ENCODE measurements around the gene UXS1. TPM values are rescaled to one million over a fixed set of nuclear protein-coding genes. Genes with fewer than 3 reads are reported as not detected.
"Not testable (repeated sequence)": the region's sequence is repeated elsewhere in the genome, so short reads cannot be mapped to it uniquely, and the experiment has no call there.

The UXS1 gene
- total RNA-seq (2022): 31.2 and 37.6 TPM in 2 replicates
- percentile 73 among the genes with signal in this experiment for Bru-seq, nascent RNA
- BruChase-seq, experiment 1, labeled RNA remaining after a 6-hour chase: percentile 62 among the genes with signal in this experiment
- percentile 65 among the genes with signal in this experiment for BruChase-seq, experiment 2, labeled RNA remaining after a 2-hour chase
- long read RNA-seq, transcript UXS1-201 (15 exons, 2,099 nt): minor isoform, 19 of 74 reads
- long read RNA-seq, transcript UXS1-203 (15 exons, 1,839 nt): major isoform, 43 of 74 reads
- long read RNA-seq, partial matches to known transcripts: 2 of 74 reads
- long read RNA-seq, other reads (novel, unspliced or antisense): 9 of 74 reads

GRCh38 chr2:106193977-106194778 lies at the start of gene UXS1:
UXS1 (minus strand) TSS chr2:106194301; CDS start chr2:106194241, 60 bp downstream.
- no peaks in the 10 kb centered on the region for H3K9me3 Mint-ChIP-seq (ENCODE audit: unreplicated experiment)
- CTCF ChIA-PET: interaction anchor here (1.0 kb wide), 1 partner anchor 12 kb away, joined by 3 read pairs; no protein-coding TSS in a partner anchor
- BruUV-seq (replicated peaks): no TSS peak
- no peaks in the 10 kb centered on the region for H3K36me3 Mint-ChIP-seq (ENCODE audit: insufficient read depth, unreplicated experiment)
- POLR2A ChIA-PET: interaction anchor here (1.2 to 1.9 kb wide), 3 partner anchors 32 to 866 kb away, joined by 4 to 7 read pairs (median 6); no protein-coding TSS in a partner anchor
- H3K27ac Mint-ChIP-seq (ENCODE audit: low read depth, unreplicated experiment): peak within 1 kb of the TSS; percentile 80
- no peaks in the 10 kb centered on the region for H3K27me3 Mint-ChIP-seq (ENCODE audit: insufficient read depth, unreplicated experiment)
- intact Hi-C loops (cut with micrococcal nuclease): loop anchor here (5.0 kb wide), 1 partner anchor 87 kb away; no protein-coding TSS in a partner anchor
- TF ChIP-seq CTCF (IDR thresholded peaks at IDR 0.05; ENCODE audit: unreplicated experiment): no peak
- H3K4me1 Mint-ChIP-seq (ENCODE audit: insufficient read depth, unreplicated experiment): peaks cover 44% of the 10 kb centered on the region
- H3K4me3 Mint-ChIP-seq (ENCODE audit: unreplicated experiment): peak within 1 kb of the TSS; percentile 69
- peak; percentile 96 for DNase-seq (ENCODE audit: unreplicated experiment)

GRCh38 chr2:106239491-106239890 lies 45.4 kb upstream of the UXS1 start:
- CTCF ChIA-PET: not testable (repeated sequence)

GRCh38 chr2:106235392-106235791 lies 41.3 kb upstream of the UXS1 start:
- H3K4me3 Mint-ChIP-seq (ENCODE audit: unreplicated experiment); DNase-seq (ENCODE audit: unreplicated experiment); H3K4me1 Mint-ChIP-seq (ENCODE audit: insufficient read depth, unreplicated experiment); H3K36me3 Mint-ChIP-seq (ENCODE audit: insufficient read depth, unreplicated experiment); H3K27me3 Mint-ChIP-seq (ENCODE audit: insufficient read depth, unreplicated experiment); intact Hi-C loops (cut with micrococcal nuclease); H3K27ac Mint-ChIP-seq (ENCODE audit: low read depth, unreplicated experiment); POLR2A ChIA-PET; BruUV-seq (replicated peaks): not testable (repeated sequence)
- CTCF ChIA-PET: interaction anchor here (0.6 kb wide), 1 partner anchor 23 kb away, joined by 5 read pairs; no protein-coding TSS in a partner anchor
- H3K9me3 Mint-ChIP-seq (ENCODE audit: unreplicated experiment): peaks cover 24% of the 10 kb centered on the region

More at GRCh38 chr2:106239491-106239890, 45.4 kb upstream of the UXS1 start:
- DNase-seq (ENCODE audit: unreplicated experiment); H3K36me3 Mint-ChIP-seq (ENCODE audit: insufficient read depth, unreplicated experiment); BruUV-seq (replicated peaks); H3K4me1 Mint-ChIP-seq (ENCODE audit: insufficient read depth, unreplicated experiment); intact Hi-C loops (cut with micrococcal nuclease); H3K4me3 Mint-ChIP-seq (ENCODE audit: unreplicated experiment); POLR2A ChIA-PET; H3K27ac Mint-ChIP-seq (ENCODE audit: low read depth, unreplicated experiment); H3K27me3 Mint-ChIP-seq (ENCODE audit: insufficient read depth, unreplicated experiment): not testable (repeated sequence)
- H3K9me3 Mint-ChIP-seq (ENCODE audit: unreplicated experiment): peaks cover 17% of the 10 kb centered on the region

- no peak for DNase-seq (ENCODE audit: unreplicated experiment)
- Mint-ChIP-seq H3K4me1 (ENCODE audit: insufficient read depth, unreplicated experiment) (no peaks in the 10 kb centered on the region), H3K9me3 (ENCODE audit: unreplicated experiment) (peaks cover 24% of the 10 kb centered on the region), H3K27ac (ENCODE audit: low read depth, unreplicated experiment) (no peak overlapping the region), H3K4me3 (ENCODE audit: unreplicated experiment) (no peak overlapping the region), H3K27me3 (ENCODE audit: insufficient read depth, unreplicated experiment) (no peaks in the 10 kb centered on the region), H3K36me3 (ENCODE audit: insufficient read depth, unreplicated experiment) (no peaks in the 10 kb centered on the region)
- BruUV-seq (replicated peaks): no TSS peak
- ChIA-PET CTCF (no interaction called here), POLR2A (no interaction called here)
- intact Hi-C loops (cut with micrococcal nuclease): no loop called here
- TF ChIP-seq CTCF (IDR thresholded peaks at IDR 0.05; ENCODE audit: unreplicated experiment): no peak
Measured at GRCh38 chr2:106233350-106233706, 39.2 kb upstream of the UXS1 start.

Data from MCF 10A (cell line).